Measurements from ENCODE around the gene CHAMP1. TPM values are rescaled to one million over a fixed set of nuclear protein-coding genes. Genes with fewer than 3 reads are reported as not detected.

The CHAMP1 gene
- total RNA-seq, 3 donors from 2014 or later (not counting 1 experiment from before 2014, with no cell fraction given): 6.1 to 11.3 (median 7.9) TPM

GRCh38 chr13:114296448-114296847, 17.9 kb upstream of the CHAMP1 start:
- DNase-seq: no peak
- intact Hi-C loops (cut with micrococcal nuclease): no loop called here
- no peak for TF ChIP-seq CTCF (IDR thresholded peaks at IDR 0.05)
- Histone ChIP-seq H3K27ac (ENCODE audit: low read length) (no peak overlapping the region), H3K27me3 (ENCODE audit: control insufficient read depth, insufficient read depth, low read length) (no peaks in the 10 kb centered on the region), H3K9me3 (ENCODE audit: control insufficient read depth, insufficient read depth, low read length) (no peaks in the 10 kb centered on the region), H3K4me1 (ENCODE audit: control insufficient read depth, insufficient read depth, low read length) (no peaks in the 10 kb centered on the region), H3K4me3 (ENCODE audit: low read length) (no peak overlapping the region), H3K36me3 (ENCODE audit: control insufficient read depth, insufficient read depth, low read length) (peaks cover 46% of the 10 kb centered on the region)
- ATAC-seq: no peak
- Mint-ChIP-seq H3K4me1 (peaks cover 7% of the 10 kb centered on the region in 2 donors), H3K27me3 (ENCODE audit: low read depth in 2 of 2) (no peaks in the 10 kb centered on the region), H3K4me3 (no peak overlapping the region), H3K36me3 (peaks cover 9% of the 10 kb centered on the region), H3K9me3 (no peaks in the 10 kb centered on the region), H3K27ac (no peak overlapping the region)
- WGBS (ENCODE audit: insufficient coverage): 98% methylated on average over 10 of the region's 10 CpGs

GRCh38 chr13:114296902-114297301, 17.4 kb upstream of the CHAMP1 start:
- H3K27me3 Mint-ChIP-seq (ENCODE audit: low read depth in 2 of 2): no peaks in the 10 kb centered on the region
- Histone ChIP-seq H3K4me3 (ENCODE audit: low read length) (no peak overlapping the region), H3K27me3 (ENCODE audit: control insufficient read depth, insufficient read depth, low read length) (no peaks in the 10 kb centered on the region), H3K4me1 (ENCODE audit: control insufficient read depth, insufficient read depth, low read length) (no peaks in the 10 kb centered on the region), H3K9me3 (ENCODE audit: control insufficient read depth, insufficient read depth, low read length) (no peaks in the 10 kb centered on the region), H3K36me3 (ENCODE audit: control insufficient read depth, insufficient read depth, low read length) (peaks cover 44% of the 10 kb centered on the region), H3K27ac (ENCODE audit: low read length) (no peak overlapping the region)
- DNase-seq: no peak
- H3K36me3 Mint-ChIP-seq: peaks cover 14% of the 10 kb centered on the region
- H3K4me1 Mint-ChIP-seq: peaks cover 9 to 10% of the 10 kb centered on the region in 2 donors
- H3K27ac Mint-ChIP-seq: no peak overlapping the region
- intact Hi-C loops (cut with micrococcal nuclease): no loop called here
- TF ChIP-seq CTCF (IDR thresholded peaks at IDR 0.05): no peak
- no peak for ATAC-seq
- no peak overlapping the region for H3K4me3 Mint-ChIP-seq
- H3K9me3 Mint-ChIP-seq: no peaks in the 10 kb centered on the region
- 96% methylated on average over 5 of the region's 5 CpGs for WGBS (ENCODE audit: insufficient coverage)

GRCh38 chr13:114298866-114299265, 15.4 kb upstream of the CHAMP1 start:
- Mint-ChIP-seq H3K9me3 (no peaks in the 10 kb centered on the region), H3K27me3 (ENCODE audit: low read depth in 2 of 2) (no peaks in the 10 kb centered on the region), H3K4me1 (peaks cover 9 to 10% of the 10 kb centered on the region in 2 donors), H3K4me3 (no peak overlapping the region), H3K36me3 (peaks cover 14% of the 10 kb centered on the region), H3K27ac (no peak overlapping the region)
- Histone ChIP-seq H3K4me1 (ENCODE audit: control insufficient read depth, insufficient read depth, low read length) (no peaks in the 10 kb centered on the region), H3K27ac (ENCODE audit: low read length) (no peak overlapping the region), H3K9me3 (ENCODE audit: control insufficient read depth, insufficient read depth, low read length) (no peaks in the 10 kb centered on the region), H3K4me3 (ENCODE audit: low read length) (no peak overlapping the region), H3K27me3 (ENCODE audit: control insufficient read depth, insufficient read depth, low read length) (no peaks in the 10 kb centered on the region), H3K36me3 (ENCODE audit: control insufficient read depth, insufficient read depth, low read length) (peaks cover 46% of the 10 kb centered on the region)
- ATAC-seq (no peak), DNase-seq (no peak)
- no peak for TF ChIP-seq CTCF (IDR thresholded peaks at IDR 0.05)
- intact Hi-C loops (cut with micrococcal nuclease): no loop called here
- WGBS (ENCODE audit: insufficient coverage): 97% methylated on average over 12 of the region's 12 CpGs

- TF ChIP-seq CTCF (IDR thresholded peaks at IDR 0.05): no peak
- H3K27ac Mint-ChIP-seq: no peak overlapping the region
- no peak overlapping the region for H3K4me3 ChIP-seq (ENCODE audit: low read length)
- intact Hi-C loops (cut with micrococcal nuclease): no loop called here
- H3K9me3 ChIP-seq (ENCODE audit: control insufficient read depth, insufficient read depth, low read length): no peaks in the 10 kb centered on the region
- H3K27me3 Mint-ChIP-seq (ENCODE audit: low read depth in 2 of 2): no peaks in the 10 kb centered on the region
- peaks cover 50% of the 10 kb centered on the region for H3K36me3 ChIP-seq (ENCODE audit: control insufficient read depth, insufficient read depth, low read length)
- H3K4me1 Mint-ChIP-seq: peaks cover 9 to 10% of the 10 kb centered on the region in 2 donors
- H3K36me3 Mint-ChIP-seq: peaks cover 14% of the 10 kb centered on the region
- no peaks in the 10 kb centered on the region for H3K4me1 ChIP-seq (ENCODE audit: control insufficient read depth, insufficient read depth, low read length)
- no peaks in the 10 kb centered on the region for H3K27me3 ChIP-seq (ENCODE audit: control insufficient read depth, insufficient read depth, low read length)
- 96% methylated on average over 11 of the region's 12 CpGs for WGBS (ENCODE audit: insufficient coverage)
- no peak overlapping the region for H3K4me3 Mint-ChIP-seq
- no peak for ATAC-seq
- no peaks in the 10 kb centered on the region for H3K9me3 Mint-ChIP-seq
- H3K27ac ChIP-seq (ENCODE audit: low read length): no peak overlapping the region
- no peak for DNase-seq
Measured at GRCh38 chr13:114299604-114300305, 14.5 kb upstream of the CHAMP1 start.

Data from natural killer cell (primary cell).